Measurements from ENCODE around the gene HOXA13. TPM values are rescaled to one million over a fixed set of nuclear protein-coding genes. Genes with fewer than 3 reads are reported as not detected.

The HOXA13 gene
- total RNA-seq, 2 donors from 2014 or later = not detected

DNA sequence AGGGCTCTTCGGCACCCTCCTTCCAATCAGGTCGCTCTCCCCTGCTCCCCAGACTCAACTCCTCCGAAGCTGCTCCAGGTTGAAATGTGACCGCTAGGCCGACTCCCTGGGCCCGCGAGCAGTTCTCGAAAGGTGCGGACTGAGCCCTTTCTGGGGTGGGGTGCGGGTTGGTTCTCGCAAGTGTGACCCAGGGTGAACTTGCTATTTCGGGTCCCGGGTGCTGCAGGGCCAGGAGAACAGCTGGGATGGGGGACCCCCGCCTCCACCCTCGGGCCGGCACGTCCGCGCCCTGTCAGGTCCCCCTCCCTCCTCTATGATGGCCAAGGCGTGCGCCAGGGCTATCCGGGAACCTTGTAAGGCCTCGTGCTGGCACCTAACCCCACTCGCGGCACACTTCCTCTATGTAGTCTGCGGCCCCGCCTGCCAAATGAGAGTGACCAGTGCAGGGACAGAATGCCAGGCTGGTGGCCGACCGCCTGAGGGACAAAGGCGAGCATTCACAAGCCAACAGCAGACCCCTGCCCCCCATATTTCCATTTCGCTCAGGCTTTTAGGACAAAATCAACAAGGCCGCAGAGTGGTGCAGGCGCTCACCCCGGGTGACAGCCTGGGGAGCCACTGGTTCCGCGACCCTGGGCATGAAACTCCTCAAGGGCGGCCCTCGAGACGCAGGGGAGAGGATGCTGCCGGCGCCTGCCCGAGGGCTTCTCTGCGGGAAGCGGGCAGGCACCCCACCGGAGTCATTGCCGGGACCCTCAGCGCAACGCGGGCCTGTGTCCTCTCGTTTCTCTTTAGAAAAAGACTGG lies 13.7 kb upstream of the HOXA13 start:
- ATAC-seq (no peak), DNase-seq (ENCODE audit: low spot score in 2 of 2) (no peak)
- Mint-ChIP-seq H3K9me3 (no peaks in the 10 kb centered on the region), H3K27ac (no peak overlapping the region), H3K36me3 (no peaks in the 10 kb centered on the region)

DNA sequence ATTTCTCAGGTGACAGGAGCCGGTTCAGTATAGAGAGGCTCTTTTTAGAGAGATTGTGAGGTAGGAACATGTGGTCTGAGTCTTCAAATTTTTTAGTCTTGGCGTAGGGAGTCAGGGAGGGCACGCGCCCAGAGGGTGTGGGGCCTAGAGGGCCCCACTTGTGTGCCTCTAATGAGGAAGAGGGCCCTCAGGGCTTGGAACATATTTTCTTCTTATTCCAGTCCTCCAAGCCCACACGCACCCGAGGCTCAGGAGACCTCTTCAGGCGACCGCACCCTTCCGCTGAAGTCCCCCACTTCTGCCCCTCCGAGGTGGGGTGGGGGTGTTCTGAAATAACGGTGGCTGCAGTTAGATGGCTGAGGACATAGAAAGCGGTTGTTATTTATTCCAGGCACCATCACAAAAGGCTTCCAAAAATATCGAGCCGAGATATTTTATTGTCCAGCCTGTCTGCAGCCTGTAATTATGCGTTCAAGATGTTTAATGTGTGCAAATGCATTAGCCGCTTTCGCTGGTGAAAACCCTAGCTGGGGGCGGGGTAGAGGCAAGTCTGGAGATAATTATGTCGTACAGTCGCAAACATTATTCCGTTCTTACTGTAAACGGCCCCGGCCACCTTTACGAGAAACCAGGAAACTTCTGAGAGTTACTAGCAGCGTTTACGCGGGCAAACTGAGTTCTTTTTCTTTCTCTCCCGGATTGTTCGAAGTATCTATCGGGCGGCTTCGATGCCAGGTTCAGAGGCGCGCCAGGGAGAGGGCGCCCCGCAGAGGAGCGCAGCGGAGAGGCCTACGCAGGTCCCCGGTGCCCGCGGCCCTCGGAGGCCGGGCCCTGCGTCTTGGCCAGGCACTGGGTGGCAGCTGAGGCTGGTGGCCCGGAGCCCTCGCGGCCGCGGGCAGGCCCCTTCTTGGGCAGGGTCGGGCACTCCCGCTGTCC lies 12.9 kb upstream of the HOXA13 start:
- Mint-ChIP-seq H3K27ac (no peak overlapping the region), H3K36me3 (no peaks in the 10 kb centered on the region), H3K9me3 (no peaks in the 10 kb centered on the region)
- DNase-seq (ENCODE audit: low spot score in 2 of 2) (no peak), ATAC-seq (peak in 1 of 2 donors; percentile 52)

DNA sequence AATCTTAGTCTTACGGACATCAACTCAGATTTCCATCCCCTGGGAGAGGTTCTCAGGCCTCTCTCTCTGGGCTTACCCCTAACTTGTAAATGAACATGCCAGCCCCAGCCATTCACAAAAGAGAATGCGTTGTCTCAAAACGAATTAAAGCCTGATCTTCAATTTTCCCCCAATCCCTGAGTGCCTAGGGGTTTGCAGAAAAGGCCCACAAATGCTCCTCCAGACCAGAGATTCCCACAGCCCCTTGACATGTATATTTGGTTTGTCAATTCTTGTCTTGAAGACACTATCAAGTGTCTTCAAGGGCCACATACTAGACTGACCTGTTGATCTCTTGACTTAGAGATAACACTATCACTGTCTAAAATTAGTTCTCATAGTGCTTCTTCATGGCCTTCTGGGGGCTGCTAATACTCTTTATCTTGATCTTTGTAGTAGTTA lies 11.9 kb upstream of the HOXA13 start:
- DNase-seq (ENCODE audit: low spot score in 2 of 2) (no peak), ATAC-seq (no peak)
- no peaks in the 10 kb centered on the region for H3K36me3 Mint-ChIP-seq
- no peaks in the 10 kb centered on the region for H3K9me3 Mint-ChIP-seq
- H3K27ac Mint-ChIP-seq = no peak overlapping the region

DNA sequence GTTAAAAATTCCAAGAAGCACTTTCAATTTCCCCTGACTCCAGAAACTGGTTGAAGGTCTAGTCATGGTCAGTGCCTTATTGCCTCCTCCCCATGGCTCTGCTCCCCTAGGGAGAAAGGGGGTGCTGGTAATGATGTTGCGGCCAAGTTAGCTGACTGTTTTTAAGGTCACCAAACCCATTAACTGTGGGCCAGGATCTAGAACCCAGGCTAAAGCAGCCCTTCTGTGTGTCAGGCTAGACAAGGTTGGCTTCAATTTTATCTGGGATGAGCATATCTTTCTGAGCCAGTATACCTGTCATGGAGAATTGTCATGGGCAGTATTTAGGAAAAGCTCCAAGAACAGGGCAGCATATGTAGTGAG lies 11.2 kb upstream of the HOXA13 start:
- ATAC-seq = no peak
- no peak for DNase-seq (ENCODE audit: low spot score in 2 of 2)
- no peak overlapping the region for H3K27ac Mint-ChIP-seq
- no peaks in the 10 kb centered on the region for H3K36me3 Mint-ChIP-seq
- no peaks in the 10 kb centered on the region for H3K9me3 Mint-ChIP-seq

DNA sequence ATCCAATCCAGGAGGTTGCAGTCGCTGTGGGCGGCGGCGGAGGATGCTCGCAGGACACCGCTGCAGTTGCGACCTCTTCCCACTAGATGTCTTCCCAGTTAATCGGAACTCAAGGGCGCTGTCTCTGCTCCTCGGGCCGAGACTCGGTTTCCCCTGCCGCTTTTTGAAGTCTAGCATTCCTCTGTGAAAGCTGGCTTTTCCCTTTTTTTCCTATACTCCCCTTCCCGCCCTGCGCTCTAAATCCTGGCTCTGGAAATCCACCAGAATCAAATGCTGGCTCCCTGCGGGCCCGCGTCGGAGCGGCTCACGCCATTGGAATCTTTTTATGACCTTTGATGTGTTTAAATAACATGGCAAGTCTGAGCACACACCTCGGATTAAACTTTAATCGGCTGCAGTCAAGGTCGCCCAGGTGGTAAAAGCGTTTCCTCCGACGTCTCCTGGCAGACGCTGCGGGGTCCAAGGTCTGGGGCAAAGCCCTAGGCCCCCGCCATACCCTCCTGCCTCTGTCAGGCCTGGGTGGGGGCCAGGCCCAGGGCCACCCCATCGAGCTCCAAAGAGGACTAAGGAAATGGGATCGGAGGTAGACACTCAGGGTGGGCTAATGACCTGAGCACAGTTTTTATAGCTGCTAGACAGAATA lies 10.7 kb upstream of the HOXA13 start:
- peak; percentile 58 to 78 for ATAC-seq
- Mint-ChIP-seq H3K27ac (no peak overlapping the region), H3K36me3 (no peaks in the 10 kb centered on the region), H3K9me3 (no peaks in the 10 kb centered on the region)
- DNase-seq (ENCODE audit: low spot score in 2 of 2) = peak in 1 of 2 donors; percentile 60

DNA sequence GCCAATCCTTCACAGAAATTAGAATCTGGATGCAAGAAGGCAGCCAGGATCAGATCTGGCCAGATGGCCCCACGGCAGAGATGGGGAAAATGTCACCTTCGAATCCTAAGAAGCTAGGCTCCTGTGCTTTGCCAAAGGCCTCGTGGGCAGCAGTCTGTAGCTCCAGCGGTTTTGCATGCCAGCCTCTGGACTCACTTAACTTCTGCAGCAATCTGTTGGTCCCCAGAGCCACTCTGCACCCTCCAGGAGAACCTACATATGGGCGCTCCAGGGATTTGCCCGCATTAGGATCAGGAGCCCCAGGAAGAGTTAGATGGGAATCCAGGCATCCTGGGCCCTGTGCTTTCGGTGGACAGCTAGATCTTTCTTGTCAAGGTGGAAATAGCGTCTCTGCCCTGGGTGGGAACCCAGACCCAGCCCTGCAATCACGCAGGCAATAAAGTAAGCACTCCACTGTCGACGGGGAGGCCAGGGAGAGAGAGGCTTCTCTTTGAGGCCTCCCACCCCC lies 10.1 kb upstream of the HOXA13 start:
- H3K9me3 Mint-ChIP-seq = no peaks in the 10 kb centered on the region
- no peaks in the 10 kb centered on the region for H3K36me3 Mint-ChIP-seq
- DNase-seq (ENCODE audit: low spot score in 2 of 2) (no peak), ATAC-seq (peak in 1 of 2 donors; percentile 14)
- H3K27ac Mint-ChIP-seq = no peak overlapping the region

DNA sequence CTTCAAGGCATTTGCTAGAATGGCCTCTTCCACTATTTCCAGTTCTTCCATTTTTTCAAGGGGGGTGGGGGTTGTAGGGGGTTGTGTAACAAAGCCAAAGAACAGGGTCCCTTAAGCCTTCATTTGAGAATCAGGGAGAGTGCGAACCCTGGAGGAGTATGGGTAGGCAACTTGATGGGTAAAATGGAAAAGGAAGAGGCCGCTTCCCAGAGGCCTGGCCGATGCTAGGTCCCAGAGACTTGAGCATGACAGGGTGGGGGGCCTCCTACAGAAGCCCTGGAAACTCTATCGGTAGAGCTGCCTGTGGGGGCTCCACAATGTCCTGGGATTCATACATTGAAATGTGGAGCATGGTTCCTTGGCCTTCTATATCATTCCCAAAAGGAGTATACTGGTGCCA lies 9.1 kb upstream of the HOXA13 start:
- ATAC-seq (no peak), DNase-seq (ENCODE audit: low spot score in 2 of 2) (no peak)
- H3K9me3 Mint-ChIP-seq = no peaks in the 10 kb centered on the region
- H3K36me3 Mint-ChIP-seq = peaks cover 0 to 2% of the 10 kb centered on the region in 2 donors
- H3K27ac Mint-ChIP-seq = no peak overlapping the region

DNA sequence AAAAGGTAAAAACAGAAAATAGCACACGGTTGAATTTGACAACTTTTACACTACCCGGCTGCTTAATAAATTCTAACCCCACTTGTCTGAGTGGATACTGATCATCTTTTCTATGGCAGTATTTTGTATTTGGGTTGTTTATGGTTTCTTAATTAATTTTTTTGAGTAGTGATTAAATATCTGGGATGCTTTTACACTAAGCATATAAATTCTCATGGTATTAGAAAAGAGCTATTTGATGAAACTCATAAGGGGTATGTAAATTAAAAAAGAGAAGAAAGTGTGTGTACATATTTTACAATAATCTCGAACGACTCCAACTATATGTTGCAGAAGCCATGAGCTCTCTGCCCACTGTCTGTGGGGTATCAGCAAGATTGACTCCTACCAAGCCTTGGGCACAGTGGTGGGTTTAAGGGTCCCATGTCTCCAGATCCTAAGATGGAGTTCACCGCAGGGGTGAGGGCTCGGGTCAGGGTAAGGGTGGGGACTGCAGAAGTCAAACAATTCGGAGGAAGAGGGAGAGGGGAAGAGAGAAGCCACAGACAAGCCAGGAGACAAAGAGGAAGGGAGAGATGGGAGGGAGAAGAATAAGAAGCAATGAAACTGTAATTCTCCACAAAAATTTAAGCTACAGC lies 7.6 kb upstream of the HOXA13 start:
- no peaks in the 10 kb centered on the region for H3K9me3 Mint-ChIP-seq
- DNase-seq (ENCODE audit: low spot score in 2 of 2) (no peak), ATAC-seq (no peak)
- H3K27ac Mint-ChIP-seq = no peak overlapping the region
- H3K36me3 Mint-ChIP-seq = peaks cover 0 to 6% of the 10 kb centered on the region in 2 donors

DNA sequence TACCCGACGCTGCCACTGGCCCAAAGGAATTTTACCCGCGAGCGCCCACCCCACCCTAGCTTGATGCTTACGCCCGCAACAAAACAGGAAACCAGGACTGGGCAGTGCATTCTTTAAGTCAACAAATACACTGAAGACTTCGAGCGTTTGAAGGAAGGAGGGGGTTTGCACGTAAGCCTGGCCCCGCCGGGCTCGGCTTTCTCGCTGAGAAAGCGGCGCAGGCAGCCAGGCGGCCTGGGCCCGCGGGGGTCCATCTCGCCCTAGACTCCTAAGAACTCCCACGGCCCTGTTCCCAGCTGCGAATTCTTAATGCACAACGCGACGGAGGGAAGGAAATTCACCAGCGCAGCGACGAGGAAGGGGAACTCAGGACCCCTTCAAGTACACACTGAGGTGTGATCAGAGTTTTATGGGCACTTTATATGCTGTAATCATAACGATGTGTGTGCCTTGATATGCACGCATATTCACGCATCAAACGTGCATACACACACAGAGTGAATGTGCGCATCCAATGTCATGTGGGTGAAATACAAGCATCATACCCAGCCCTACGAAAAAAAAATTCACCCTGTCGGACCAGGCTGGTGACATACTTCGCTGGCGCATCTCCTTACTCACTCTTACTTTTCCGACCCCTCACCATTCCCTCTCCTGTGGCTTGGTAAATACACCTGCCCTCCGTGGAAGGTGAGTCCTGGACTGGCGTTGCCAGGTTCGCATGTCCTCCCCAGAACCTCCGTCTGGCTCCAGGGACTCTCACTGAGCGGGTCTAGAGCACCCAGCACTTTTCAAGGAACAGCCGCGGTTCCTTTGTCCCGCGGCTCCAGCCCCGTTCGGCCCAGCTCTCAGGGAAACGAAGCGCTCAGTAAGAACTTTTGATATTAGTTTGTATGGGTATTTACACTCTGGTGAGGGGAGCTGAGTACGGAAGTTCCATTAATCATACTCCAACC lies 5.7 kb upstream of the HOXA13 start:
- DNase-seq (ENCODE audit: low spot score in 2 of 2) = no peak
- ATAC-seq = no peak
- H3K9me3 Mint-ChIP-seq = no peaks in the 10 kb centered on the region
- H3K27ac Mint-ChIP-seq = no peak overlapping the region
- peaks cover 0 to 10% of the 10 kb centered on the region in 2 donors for H3K36me3 Mint-ChIP-seq

DNA sequence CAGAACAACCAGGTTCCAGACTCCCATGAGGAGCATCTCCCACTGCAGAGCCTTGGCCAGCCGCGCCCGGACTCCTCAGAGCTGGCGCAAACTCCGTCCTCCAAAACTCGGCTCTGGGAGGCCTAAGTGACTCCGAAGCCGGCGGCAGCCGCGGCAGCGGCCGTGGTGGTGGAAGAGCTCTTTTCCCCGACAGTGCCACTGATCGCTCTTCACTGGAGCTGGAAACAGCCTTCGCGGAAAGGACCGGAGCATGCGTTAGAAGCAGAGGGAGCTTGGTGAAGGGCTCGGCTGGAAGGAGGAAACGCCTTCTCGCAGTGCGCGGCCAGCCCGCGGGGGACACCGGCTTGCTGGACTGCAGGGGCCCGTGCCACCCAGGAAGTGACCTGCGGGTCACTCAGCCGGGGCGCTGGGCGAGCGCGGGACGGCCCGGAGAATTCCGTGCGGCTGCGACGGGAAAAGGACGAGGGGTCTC lies 5.0 kb upstream of the HOXA13 start:
- no peaks in the 10 kb centered on the region for H3K9me3 Mint-ChIP-seq
- DNase-seq (ENCODE audit: low spot score in 2 of 2) (no peak), ATAC-seq (no peak)
- H3K36me3 Mint-ChIP-seq = peaks cover 0 to 12% of the 10 kb centered on the region in 2 donors
- H3K27ac Mint-ChIP-seq = no peak overlapping the region

DNA sequence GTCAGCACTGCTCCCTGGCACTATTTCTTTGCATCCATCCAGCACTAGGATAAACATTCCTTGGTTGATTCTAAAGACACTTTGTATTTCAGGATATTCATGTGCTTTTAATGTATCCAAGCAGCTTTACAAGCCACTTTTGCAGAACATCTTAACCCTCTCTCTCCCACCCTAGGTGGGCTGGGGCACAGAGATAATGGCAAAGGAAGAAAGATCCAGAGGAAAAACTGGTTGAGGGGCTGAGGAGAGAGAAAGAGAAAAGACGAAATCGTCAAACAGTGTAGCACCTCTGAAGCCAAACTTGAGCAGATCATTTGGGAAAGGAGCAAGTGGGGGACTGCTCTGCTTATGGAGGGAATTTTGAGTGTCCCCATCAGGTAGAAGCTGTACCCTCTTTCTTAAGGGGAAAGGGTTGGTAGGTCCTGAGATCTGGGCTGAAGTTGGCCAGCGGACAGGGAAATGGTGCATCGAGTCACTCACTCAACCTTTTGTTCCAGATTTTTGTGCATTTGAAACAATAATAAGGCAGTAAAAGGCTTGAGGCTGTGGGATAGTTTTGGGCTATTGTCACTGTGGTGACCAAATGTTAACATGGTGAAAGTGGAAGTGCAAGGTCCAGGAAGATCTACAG lies 4.2 kb upstream of the HOXA13 start:
- no peak overlapping the region for H3K27ac Mint-ChIP-seq
- DNase-seq (ENCODE audit: low spot score in 2 of 2) (no peak), ATAC-seq (no peak)
- no peaks in the 10 kb centered on the region for H3K9me3 Mint-ChIP-seq
- H3K36me3 Mint-ChIP-seq = peaks cover 0 to 12% of the 10 kb centered on the region in 2 donors

DNA sequence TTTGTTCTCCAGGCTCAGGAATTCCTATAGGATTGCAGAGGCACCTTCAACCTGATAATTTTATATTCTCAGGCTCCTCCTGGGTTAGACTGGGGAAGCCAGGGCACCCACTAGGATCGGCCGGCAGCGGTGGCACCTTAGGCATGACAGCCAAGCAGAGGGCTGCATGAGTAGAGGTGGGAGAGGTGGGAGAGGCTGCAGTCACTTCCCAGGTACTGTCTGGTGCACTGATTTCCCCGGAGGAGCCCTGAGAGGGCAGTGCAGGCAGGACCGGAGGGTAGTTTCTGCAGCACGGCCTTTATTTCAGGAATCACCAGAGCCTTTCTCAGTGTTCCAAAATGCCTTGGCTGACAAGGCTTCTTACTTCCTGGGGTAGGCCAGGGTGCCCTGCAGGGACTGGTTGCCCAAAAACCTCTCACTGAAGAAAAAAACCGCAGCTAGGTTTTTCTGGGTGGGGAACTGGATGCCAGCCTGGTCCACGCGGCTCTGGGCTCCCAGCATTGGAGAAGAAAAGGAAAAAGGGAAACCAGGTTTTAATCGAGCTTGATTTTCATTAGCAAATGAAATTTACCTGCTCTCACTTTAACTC lies 3.6 kb upstream of the HOXA13 start:
- ATAC-seq (no peak), DNase-seq (ENCODE audit: low spot score in 2 of 2) (no peak)
- no peak overlapping the region for H3K27ac Mint-ChIP-seq
- H3K36me3 Mint-ChIP-seq = peaks cover 0 to 14% of the 10 kb centered on the region in 2 donors
- H3K9me3 Mint-ChIP-seq = no peaks in the 10 kb centered on the region

DNA sequence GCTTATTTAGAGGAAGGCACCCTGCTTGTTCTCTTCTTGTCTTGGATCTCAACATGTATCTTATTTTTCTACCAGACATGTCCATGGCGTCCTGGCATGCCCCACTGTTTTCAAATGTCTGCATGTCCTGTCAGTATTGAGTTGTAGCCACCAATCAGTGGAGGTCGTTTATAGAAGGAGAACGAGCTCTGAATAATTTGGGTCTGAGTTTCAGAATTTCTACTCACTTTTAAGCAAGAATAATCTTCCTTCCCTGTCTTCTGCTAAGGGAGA lies 2.9 kb upstream of the HOXA13 start:
- H3K36me3 Mint-ChIP-seq = peaks cover 0 to 20% of the 10 kb centered on the region in 2 donors
- H3K9me3 Mint-ChIP-seq = no peaks in the 10 kb centered on the region
- ATAC-seq (no peak), DNase-seq (ENCODE audit: low spot score in 2 of 2) (no peak)
- H3K27ac Mint-ChIP-seq = no peak overlapping the region

DNA sequence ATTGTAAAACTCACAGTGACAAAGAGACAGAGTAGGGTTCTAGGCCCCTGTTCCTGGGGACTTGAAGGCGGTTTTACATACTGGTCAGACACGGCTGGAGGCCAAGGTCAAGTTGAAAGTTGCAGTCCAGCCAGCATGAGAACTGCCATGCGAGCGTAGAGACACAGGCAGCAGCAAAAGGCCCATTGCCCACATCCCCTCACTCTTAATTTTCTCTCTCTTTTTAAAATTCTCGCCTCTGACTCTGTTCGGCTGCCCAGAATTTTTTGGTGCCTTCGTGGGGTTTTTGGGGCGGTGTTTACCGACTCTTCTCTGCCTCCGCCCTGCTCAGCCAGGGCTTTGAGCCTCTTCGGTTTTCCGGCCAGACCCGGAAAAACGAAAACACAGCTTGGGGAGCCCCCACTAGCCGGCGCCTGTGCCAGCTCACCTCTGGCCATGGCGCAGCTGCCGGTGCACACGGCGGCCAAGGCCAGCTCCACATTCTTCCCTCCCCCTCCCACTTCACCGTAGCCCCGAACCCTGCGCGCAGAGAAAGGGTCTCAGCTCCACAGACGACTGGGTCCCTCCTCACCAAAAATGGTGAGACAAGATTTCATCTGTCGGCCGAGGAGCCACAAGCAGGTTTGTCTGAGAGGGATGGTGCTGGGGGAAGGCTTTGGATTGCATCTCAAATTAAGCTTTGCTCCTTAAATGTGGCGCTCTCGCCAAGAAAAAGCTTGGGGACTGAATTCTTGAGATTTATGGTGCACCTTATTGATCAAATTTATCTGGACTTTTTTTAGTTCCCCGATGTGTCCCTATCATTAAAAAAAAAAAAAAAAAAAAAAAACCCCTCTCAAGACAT lies 2.3 kb upstream of the HOXA13 start:
- ATAC-seq (no peak), DNase-seq (ENCODE audit: low spot score in 2 of 2) (peak in 1 of 2 donors; percentile 39)
- no peaks in the 10 kb centered on the region for H3K9me3 Mint-ChIP-seq
- H3K27ac Mint-ChIP-seq = no peak overlapping the region
- H3K36me3 Mint-ChIP-seq = peaks cover 0 to 20% of the 10 kb centered on the region in 2 donors

Measured in activated naive CD4-positive, alpha-beta T cell treated with anti-CD3 and anti-CD28 coated beads, Interleukin-2, amount 50 U/mL, for 72 hours (primary cell).